ENCODE data around the gene BID. TPM values are rescaled to one million over a fixed set of nuclear protein-coding genes. Genes with fewer than 3 reads are reported as not detected.

BID gene
- total RNA-seq, 1 donor from 2014 or later = 41.5 TPM

DNA sequence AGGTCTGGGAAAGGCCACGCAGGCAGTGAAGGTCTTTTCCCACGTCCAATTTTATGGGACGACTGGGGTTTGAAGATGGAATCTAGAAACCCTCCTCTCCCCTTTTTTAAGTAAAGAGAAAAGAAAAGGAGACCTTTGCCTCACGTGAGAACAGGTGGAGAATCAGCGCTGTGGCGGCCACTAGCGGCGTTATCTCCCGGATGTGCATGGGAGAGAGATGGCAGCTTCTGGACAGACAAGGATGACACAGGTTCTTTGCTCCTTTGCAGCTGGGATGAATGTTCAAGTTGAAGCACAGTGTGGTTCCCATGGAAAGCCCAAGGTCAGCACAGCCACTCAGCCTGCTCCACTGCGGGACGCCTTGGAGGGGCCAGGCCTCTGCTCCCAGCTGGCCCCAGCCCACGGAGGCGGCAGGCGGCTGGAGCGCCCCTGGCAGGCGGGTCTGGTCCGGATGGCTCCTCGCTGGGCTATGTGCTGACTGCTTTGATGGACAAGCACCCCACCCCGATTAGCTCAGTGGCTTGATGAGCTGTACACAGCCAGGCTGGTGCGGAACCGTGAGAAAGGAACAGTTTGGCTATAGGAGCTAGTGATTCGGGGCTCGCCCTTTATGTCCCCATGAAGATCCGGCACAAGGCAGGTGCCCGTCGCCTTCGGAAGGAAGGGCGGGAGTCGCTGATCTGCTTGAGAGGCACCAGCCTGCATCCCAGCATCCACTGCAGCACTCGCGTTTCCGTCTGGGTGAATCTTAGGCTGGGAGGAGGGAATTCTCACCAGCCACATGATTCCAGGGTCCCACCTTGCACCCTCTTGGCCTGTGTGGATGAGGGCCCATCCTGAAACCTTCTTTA is 14.5 kb upstream of the BID start:
- H3K4me3 ChIP-seq (ENCODE audit: low read depth, low read length) = no peak overlapping the region
- no peak for DNase-seq (ENCODE audit: low read depth)
- TF ChIP-seq CTCF (IDR thresholded peaks at IDR 0.05; ENCODE audit: insufficient read depth, low read length, poor library complexity, severe bottlenecking) = no peak
- no peaks in the 10 kb centered on the region for H3K27me3 ChIP-seq (ENCODE audit: control insufficient read depth, insufficient read depth, low read length)
- H3K36me3 ChIP-seq (ENCODE audit: control insufficient read depth, insufficient read depth, low read length) = peaks cover 1% of the 10 kb centered on the region

DNA sequence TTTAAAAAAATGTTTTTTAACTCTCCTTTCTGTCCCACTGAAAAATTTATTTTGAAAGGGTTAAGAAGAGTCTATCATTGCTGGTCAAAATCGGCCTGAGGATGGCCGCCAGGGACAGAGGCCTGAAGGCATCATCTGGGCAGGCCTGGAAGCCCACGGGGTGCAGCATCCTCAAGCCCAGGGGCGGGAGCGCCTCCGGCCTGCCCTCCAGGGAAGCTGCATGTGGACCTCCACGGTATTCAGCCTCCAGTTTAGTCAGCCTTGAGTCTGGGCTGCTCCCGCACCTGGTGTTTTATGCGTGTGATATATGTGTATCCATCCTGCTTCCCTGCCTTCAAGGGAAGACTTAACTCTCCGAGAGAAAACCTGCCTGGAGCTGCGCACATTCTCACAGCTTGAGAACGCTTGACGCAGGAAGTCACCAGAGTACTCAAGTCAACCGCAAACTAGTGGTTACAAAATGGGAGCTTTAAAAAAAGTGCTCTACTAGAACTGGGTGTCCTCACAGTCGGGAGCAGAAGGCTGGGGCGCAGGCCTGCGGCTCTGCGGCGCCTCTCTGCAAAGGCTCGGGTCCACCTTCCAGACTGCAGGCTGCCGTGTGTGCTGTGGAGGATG is 13.6 kb upstream of the BID start:
- peaks cover 1% of the 10 kb centered on the region for H3K36me3 ChIP-seq (ENCODE audit: control insufficient read depth, insufficient read depth, low read length)
- DNase-seq (ENCODE audit: low read depth) = no peak
- no peak for TF ChIP-seq CTCF (IDR thresholded peaks at IDR 0.05; ENCODE audit: insufficient read depth, low read length, poor library complexity, severe bottlenecking)
- no peak overlapping the region for H3K4me3 ChIP-seq (ENCODE audit: low read depth, low read length)
- no peaks in the 10 kb centered on the region for H3K27me3 ChIP-seq (ENCODE audit: control insufficient read depth, insufficient read depth, low read length)

- H3K36me3 ChIP-seq (ENCODE audit: control insufficient read depth, insufficient read depth, low read length) = peaks cover 1% of the 10 kb centered on the region
- H3K4me3 ChIP-seq (ENCODE audit: low read depth, low read length) = no peak overlapping the region
- no peak for DNase-seq (ENCODE audit: low read depth)
- no peak for TF ChIP-seq CTCF (IDR thresholded peaks at IDR 0.05; ENCODE audit: insufficient read depth, low read length, poor library complexity, severe bottlenecking)
- H3K27me3 ChIP-seq (ENCODE audit: control insufficient read depth, insufficient read depth, low read length) = no peaks in the 10 kb centered on the region
Measured at GRCh38 chr22:17787241-17787640, 13.0 kb upstream of the BID start.

DNA sequence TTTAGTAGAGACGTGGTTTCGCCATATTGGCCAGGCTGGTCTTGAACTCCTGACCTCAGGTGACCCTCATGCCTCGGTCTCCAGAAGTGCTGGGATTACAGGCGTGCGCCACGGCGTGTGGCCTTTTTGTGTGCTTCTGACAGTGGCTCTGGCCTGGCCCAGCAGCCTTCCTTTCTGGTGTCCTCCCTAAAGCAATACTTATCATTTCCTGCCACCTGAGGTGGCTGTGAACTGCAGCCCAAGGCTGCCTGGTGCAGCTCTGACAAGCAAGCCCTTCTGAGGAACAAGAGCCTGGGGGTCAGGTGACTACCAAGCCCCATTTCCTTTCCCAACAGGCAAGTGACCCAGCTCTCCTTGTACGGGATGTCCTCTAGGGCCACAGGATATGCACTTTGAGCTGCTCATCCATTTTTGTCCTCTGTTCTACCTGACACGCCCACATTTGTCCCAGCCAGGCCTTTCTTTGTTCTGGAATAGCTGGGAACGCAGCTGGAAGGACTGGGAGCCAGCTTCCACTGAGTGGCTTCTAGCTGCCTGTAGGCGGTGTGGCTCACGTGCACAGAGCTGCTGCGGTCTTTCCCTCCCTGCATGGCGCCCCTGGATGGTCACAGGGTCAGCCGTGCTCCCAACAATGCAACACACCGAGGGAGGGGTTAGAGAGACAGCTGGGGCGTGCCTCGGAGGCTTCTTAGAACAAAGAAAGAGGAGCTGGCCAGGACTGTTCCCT is 12.3 kb upstream of the BID start:
- DNase-seq (ENCODE audit: low read depth) = no peak
- TF ChIP-seq CTCF (IDR thresholded peaks at IDR 0.05; ENCODE audit: insufficient read depth, low read length, poor library complexity, severe bottlenecking) = no peak
- H3K27me3 ChIP-seq (ENCODE audit: control insufficient read depth, insufficient read depth, low read length) = no peaks in the 10 kb centered on the region
- no peak overlapping the region for H3K4me3 ChIP-seq (ENCODE audit: low read depth, low read length)
- peaks cover 1% of the 10 kb centered on the region for H3K36me3 ChIP-seq (ENCODE audit: control insufficient read depth, insufficient read depth, low read length)

GRCh38 chr22:17785185-17786184 is 11.2 kb upstream of the BID start:
- H3K4me3 ChIP-seq (ENCODE audit: low read depth, low read length) = no peak overlapping the region
- H3K27me3 ChIP-seq (ENCODE audit: control insufficient read depth, insufficient read depth, low read length) = no peaks in the 10 kb centered on the region
- no peak for DNase-seq (ENCODE audit: low read depth)
- no peaks in the 10 kb centered on the region for H3K36me3 ChIP-seq (ENCODE audit: control insufficient read depth, insufficient read depth, low read length)
- TF ChIP-seq CTCF (IDR thresholded peaks at IDR 0.05; ENCODE audit: insufficient read depth, low read length, poor library complexity, severe bottlenecking) = peak; percentile 60

Measured in kidney epithelial cell (primary cell).